Activated T-cell treated with anti-CD3 and anti-CD28 coated beads, Interleukin-2, amount 50 U/mL, for 72 hours (primary cell): ENCODE measurements around the gene ECSCR. TPM values are rescaled to one million over a fixed set of nuclear protein-coding genes. Genes with fewer than 3 reads are reported as not detected.
A peak's percentile ranks its signal among the peaks of the same experiment; 100 is the strongest.
"Not testable (repeated sequence)": the region's sequence is repeated elsewhere in the genome, so short reads cannot be mapped to it uniquely, and the experiment has no call there.

ENCODE experiments used
- ATAC-seq, 2 donors: fragments of 150-1000 bp; cut with Tn5 transposase; replicated peaks in 1 of 2; 2 replicates each; pipeline ENCODE4 v1.10.0; 2021; ENCODE audit warnings: moderate library complexity in 2 of 2, mild to moderate bottlenecking in 1 of 2
- DNase-seq, 2 donors: peaks; one replicate each; pipeline ENCODE4 v3.0.0; 2021 to 2022; ENCODE audit warnings: mixed read lengths in 1 of 2
- H3K27ac Mint-ChIP-seq: one replicate; pipeline ENCODE4 v1.8.0; 2022; ENCODE audit warnings: mild to moderate bottlenecking, moderate library complexity, mixed read lengths
- H3K27me3 Mint-ChIP-seq: one replicate; pipeline ENCODE4 v1.8.0; 2022; ENCODE audit warnings: low read depth, mixed read lengths
- H3K36me3 Mint-ChIP-seq, 2 donors: one replicate each; pipeline ENCODE4 v1.8.0; 2022; ENCODE audit warnings: mixed read lengths in 2 of 2, mild to moderate bottlenecking in 1 of 2; ENCODE audit not compliant: insufficient read depth in 2 of 2
- H3K4me1 Mint-ChIP-seq: one replicate; pipeline ENCODE4 v1.8.0; 2022; ENCODE audit warnings: low read depth, mixed read lengths
- H3K4me3 Mint-ChIP-seq, 2 donors: one replicate each; pipeline ENCODE4 v1.8.0; 2022; ENCODE audit warnings: mild to moderate bottlenecking in 2 of 2, mixed read lengths in 2 of 2, moderate library complexity in 2 of 2
- H3K9me3 Mint-ChIP-seq, 2 donors: one replicate each; pipeline ENCODE4 v1.8.0; 2022; ENCODE audit warnings: mixed read lengths in 2 of 2
- total RNA-seq, 2 donors: library from RNA; stranded (reverse); gene quantifications; one replicate each; pipeline ENCODE4 v1.2.3, GENCODE V29; 2022

Gene ECSCR
- total RNA-seq, 2 donors from 2014 or later, result 1.2 to 1.4 TPM

DNA sequence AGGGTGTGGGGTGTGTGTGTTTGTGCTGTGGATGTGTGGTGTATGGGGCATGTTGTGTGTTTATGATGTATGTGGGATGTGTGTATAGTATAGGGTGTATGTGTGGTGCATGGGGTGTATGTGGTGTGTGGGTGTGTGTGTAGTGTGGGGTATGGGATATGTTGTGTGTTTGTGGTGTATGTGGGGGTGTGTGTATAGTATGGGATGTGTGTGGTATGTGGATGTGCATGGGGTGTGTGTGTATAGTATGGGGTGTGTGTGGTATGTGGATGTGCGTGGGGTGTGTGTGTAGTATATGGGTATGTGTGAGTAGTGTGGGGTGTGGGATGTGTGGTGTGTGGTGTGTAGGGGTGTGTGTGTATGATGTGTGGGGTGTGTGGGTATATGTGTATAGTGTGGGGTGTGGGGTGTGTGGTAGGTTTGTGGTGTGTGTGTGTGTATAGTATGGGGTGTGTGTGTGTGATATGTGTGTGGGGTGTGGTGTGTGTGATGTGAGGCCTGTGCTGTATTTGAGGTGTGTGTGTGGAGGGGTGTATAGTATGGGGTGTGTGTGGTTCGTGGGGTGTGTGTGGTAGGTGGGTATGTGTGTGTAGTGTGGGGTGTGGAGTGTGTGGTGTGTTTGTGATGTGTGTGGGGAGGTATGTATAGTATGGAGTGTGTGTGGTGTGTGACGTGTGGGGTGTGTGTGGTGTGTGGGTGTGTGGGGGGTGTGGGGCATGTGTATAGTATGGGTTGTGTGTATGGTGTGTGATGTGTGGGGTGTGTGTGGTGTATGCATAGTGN lies 10.5 kb downstream of the ECSCR start:
- ATAC-seq (no peak), DNase-seq (no peak)
- Mint-ChIP-seq H3K4me1 (peaks cover 62% of the 10 kb centered on the region), H3K27me3 (no peaks in the 10 kb centered on the region), H3K36me3 (peaks cover 4 to 6% of the 10 kb centered on the region in 2 donors), H3K4me3 (no peak overlapping the region), H3K9me3 (peaks cover under 1 to 4% of the 10 kb centered on the region in 2 donors), H3K27ac (no peak overlapping the region)

DNA sequence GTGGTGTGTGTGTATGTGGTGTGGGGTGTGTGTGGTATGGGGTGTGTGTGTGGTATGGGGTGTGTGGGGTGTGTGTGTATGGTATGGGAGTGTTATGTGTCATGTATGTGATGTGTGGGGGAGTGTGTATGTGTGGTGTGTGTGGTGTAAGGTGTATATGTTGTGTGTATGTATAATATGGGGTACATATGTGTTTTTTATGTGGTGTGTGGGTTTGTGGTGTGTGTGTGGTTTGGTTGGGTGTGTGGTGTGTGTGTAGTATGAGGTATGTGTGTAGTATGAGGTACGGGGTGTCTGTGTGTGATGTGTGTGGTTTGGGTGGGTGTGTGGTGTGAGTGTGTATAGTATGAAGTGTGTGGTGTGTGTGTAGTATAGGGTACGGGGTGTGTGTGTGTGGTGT lies 11.4 kb downstream of the ECSCR start:
- DNase-seq (no peak), ATAC-seq (peak; percentile 2 to 12)
- Mint-ChIP-seq H3K4me3 (no peak overlapping the region), H3K27me3 (no peaks in the 10 kb centered on the region), H3K36me3 (peaks cover 11 to 12% of the 10 kb centered on the region in 2 donors), H3K9me3 (peaks cover 3 to 4% of the 10 kb centered on the region in 2 donors), H3K27ac (no peak overlapping the region), H3K4me1 (peaks cover 62% of the 10 kb centered on the region)

DNA sequence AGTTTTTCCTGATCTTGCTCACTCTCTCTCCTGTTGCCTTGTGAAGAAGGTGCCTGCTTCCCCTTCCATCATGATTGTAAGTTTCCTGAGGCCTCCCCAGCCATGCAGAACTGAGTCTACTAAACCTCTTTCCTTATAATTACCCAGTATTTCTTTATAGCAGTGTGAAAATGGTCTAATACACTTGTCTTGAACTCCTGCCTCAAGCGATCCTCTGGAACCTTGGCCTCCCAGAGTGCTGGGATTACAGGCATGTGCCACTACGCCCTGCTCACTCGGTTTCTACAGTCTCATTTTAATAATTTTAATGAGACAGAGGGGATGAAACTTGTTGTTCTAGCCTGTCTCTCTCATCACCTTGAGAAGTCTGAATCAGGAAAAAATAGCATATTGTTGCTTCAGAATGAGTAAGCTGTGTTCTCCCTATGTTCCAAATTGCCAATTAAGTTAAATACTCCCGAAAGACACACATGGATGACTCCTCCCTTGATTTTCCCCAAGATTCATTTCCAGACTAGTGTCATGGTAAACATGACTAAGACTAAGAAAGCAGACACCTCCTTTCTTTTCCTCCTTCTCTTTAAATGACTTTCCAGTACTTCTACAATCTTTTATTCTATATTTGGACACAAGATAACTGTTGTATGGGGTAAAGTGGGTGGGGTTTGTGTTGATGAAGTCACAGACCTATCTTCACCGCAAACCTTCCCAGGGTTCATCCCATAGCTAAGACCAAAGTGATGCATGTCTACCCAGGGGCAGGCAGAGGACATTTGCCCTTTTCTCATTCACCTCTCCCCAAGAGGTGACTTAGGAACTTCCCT lies 15.4 kb downstream of the ECSCR start:
- DNase-seq (peak; percentile 68 to 70), ATAC-seq (peak; percentile 81)
- Mint-ChIP-seq H3K4me1 (peaks cover 72% of the 10 kb centered on the region), H3K27ac (peak overlapping the region; percentile 99), H3K36me3 (peaks cover 4 to 12% of the 10 kb centered on the region in 2 donors), H3K9me3 (peaks cover 0 to 3% of the 10 kb centered on the region in 2 donors), H3K4me3 (peak overlapping the region; percentile 74 to 80), H3K27me3 (no peaks in the 10 kb centered on the region)

DNA sequence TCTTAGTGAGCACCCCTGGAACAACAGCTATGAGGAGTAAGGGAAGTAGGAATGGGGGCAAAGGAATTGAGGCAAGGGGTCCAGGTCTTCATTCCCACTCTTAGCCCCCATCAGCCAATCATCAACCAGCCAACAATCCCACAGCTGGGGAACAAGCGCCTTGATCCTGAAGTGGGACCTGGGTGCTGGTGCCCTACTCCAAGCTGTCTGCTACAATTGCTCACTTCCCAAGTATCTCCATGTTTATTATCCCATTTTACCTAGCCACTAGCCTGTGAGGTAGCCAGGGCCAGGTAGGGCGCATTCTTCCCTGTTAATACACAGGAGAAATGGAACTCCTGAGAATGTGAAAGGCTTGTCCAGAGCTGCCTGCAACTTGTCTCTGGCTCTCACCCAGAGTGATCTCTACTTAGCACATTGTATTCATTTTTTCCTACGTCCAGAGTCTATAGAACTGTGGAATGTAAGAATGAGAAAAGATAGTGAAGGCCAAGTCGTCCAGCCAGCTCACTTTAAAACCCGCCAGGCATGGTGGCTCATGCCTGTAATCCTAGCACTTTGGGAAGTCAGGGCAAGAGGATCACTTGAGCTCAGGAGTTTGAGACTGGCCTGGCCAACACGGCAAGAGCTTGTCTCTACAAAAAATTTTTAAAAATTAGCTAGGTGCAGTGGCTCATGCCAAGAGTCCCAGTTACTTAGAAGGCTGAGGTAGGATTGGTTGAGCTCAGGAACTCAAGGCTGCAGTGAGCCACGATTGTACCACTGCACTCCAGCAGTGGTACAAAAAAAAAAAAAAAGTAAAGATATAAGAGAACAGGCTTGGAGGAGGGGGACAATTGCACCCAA lies 17.0 kb downstream of the ECSCR start:
- H3K9me3 Mint-ChIP-seq, result peaks cover 0 to 3% of the 10 kb centered on the region in 2 donors
- peaks cover 4 to 12% of the 10 kb centered on the region in 2 donors for H3K36me3 Mint-ChIP-seq
- no peaks in the 10 kb centered on the region for H3K27me3 Mint-ChIP-seq
- no peak for ATAC-seq
- H3K27ac Mint-ChIP-seq, result peak overlapping the region; percentile 99
- H3K4me3 Mint-ChIP-seq, result peak overlapping the region in 1 of 2 donors; percentile 14
- peaks cover 84% of the 10 kb centered on the region for H3K4me1 Mint-ChIP-seq
- no peak for DNase-seq

DNA sequence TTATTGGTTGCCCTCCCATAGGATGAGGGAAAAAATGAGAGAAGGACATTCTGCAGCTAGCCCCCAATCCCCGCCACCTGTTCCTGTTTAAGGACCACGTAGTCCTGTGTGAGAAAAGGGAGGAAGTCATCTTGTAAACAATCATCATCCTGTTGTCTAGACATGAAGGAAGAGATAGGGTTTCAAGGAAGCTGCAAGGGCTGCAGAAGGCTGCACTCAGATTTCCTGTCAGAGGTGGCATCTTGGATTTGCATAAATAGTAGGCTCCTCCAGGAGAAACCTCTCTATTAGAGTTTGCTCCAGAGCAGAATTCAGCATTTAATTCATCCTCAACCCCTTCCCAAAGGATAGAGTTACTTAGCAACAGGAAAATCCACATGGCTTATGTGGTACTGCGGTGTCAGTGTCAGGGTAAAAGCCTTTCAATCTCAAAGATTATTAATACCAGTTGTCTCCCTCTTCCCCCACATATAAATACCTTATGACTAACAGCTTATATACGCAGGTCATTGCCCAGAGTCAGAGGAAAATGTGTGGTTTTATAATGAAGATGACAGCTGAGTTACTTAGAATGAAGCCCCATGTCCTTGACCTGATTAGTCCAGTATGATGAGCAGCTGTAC lies 18.6 kb downstream of the ECSCR start:
- Mint-ChIP-seq H3K9me3 (peaks cover 0 to 3% of the 10 kb centered on the region in 2 donors), H3K4me3 (peak overlapping the region in 1 of 2 donors; percentile 22), H3K27ac (peak overlapping the region; percentile 26), H3K27me3 (no peaks in the 10 kb centered on the region), H3K4me1 (peaks cover 89% of the 10 kb centered on the region), H3K36me3 (peaks cover 4 to 12% of the 10 kb centered on the region in 2 donors)
- DNase-seq (no peak), ATAC-seq (peak; percentile 9 to 37)

DNA sequence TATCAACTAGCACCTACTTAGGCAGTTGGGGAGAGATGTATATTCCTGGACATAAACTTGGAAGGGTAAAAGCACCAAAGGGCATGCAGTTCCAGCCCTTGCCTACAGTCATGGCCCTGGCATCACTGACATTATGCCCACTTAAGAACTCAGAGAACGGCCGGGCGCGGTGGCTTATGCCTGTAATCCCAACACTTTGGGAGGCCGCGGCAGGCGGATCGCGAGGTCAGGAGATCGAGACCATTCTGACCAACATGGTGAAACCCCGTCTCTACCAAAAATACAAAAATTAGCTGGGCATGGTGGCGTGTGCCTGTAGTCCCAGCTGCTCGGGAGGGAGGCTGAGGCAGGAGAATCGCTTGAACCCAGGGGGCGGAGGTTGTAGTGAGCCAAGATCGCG lies 22.1 kb downstream of the ECSCR start:
- not testable (repeated sequence) for H3K27ac Mint-ChIP-seq, H3K9me3 Mint-ChIP-seq, ATAC-seq, H3K27me3 Mint-ChIP-seq, DNase-seq
- Mint-ChIP-seq H3K4me3 (peak overlapping the region; percentile 96 to 98), H3K4me1 (peaks cover 77% of the 10 kb centered on the region), H3K36me3 (peaks cover 3 to 19% of the 10 kb centered on the region in 2 donors)

DNA sequence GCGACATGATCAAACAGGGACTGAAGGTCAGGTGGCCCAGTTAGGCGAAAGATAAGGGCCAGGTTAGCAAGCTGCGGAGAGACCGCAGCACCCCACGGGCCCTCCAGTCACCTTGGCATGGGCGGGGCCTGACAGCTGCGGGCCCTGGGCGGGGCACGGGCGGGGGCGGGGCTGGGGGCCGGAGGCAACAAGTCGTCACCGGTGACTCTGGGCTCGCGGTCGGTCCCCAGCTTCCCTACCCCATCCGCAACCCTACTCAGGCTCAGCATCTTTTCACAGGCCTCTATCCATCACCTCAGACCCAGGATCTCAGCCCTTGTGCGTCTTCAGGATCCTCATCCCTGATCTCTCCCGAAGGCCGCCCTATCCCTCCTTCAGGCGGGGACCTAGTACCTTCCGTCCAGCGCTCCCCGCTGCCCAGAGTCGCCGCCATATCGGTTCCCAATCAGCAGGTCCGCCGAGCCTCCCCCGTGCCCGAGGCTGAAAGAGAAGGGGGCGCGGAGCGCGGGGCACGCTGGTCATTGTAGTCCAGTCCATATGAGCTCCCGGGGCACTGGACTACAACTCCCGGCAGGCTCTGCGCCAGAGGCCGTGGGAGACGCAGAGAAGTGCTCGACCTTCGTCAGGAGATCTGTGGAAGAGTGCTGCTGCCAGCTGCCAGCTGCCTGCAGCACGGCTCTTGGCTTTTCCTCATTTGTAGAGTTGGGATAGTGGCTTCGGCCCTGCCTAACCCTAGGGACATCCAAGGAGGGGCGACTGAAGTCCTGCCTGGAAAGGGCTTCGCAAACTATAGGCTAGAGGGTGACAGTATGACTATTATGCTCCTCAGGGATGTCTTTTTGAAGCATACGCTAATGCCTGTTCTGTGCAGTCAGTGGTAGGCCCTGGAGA lies 23.3 kb downstream of the ECSCR start, which contains the start of gene DNAJC18:
DNAJC18 (minus strand) TSS at position 513 of the 891 bp plus-strand sequence; CDS start at position 433, 80 bp downstream.
- Mint-ChIP-seq H3K4me3 (peak within 1 kb of the TSS; percentile 96 to 98), H3K27ac (peak within 1 kb of the TSS; percentile 99), H3K36me3 (peaks cover 6 to 25% of the 10 kb centered on the region in 2 donors), H3K9me3 (no peaks in the 10 kb centered on the region), H3K27me3 (no peaks in the 10 kb centered on the region), H3K4me1 (peaks cover 65% of the 10 kb centered on the region)
- DNase-seq (peak; percentile 93), ATAC-seq (peak; percentile 80 to 85)

DNA sequence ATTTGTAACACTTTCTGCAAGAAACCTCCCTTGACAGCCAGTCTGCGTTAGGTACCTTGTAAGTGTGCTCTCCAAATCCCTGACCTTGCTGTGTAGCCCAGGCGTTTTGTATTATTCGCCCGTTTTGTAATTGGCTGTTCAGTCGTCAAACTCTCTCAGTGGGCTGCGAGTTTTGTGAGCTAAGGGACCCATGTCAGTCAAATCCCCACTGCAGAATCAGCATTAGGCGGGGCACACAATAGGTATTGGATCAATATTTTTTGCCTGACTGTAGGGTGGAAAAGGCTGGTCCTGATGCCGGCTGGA lies 23.9 kb downstream of the ECSCR start:
- DNase-seq (no peak), ATAC-seq (no peak)
- H3K27ac Mint-ChIP-seq, result peak overlapping the region; percentile 56
- no peaks in the 10 kb centered on the region for H3K9me3 Mint-ChIP-seq
- H3K4me3 Mint-ChIP-seq, result peak overlapping the region; percentile 96 to 98
- H3K36me3 Mint-ChIP-seq, result peaks cover 6 to 25% of the 10 kb centered on the region in 2 donors
- peaks cover 59% of the 10 kb centered on the region for H3K4me1 Mint-ChIP-seq
- H3K27me3 Mint-ChIP-seq, result no peaks in the 10 kb centered on the region

DNA sequence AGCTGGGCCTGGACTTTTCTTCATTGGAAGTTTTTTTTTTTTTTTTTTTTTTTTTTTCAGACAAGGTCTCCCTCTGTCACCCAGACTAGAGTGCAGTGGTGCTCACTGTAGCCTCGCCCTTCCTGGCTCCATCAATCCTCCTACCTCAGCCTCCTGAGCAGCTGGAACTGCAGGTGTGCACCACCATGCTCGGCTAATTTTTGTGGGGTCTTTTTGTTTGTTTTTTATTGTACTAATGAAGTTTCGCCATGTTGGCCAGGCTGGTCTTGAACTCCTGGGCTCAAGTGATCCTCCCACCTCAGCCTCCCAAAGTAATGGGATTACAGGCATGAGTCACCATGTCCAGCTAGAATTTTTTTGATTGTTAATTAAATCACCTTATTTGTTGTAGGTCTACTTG lies 26.9 kb downstream of the ECSCR start:
- DNase-seq, result no peak
- ATAC-seq, result no peak
- Mint-ChIP-seq H3K4me1 (peaks cover 50% of the 10 kb centered on the region), H3K4me3 (no peak overlapping the region), H3K9me3 (no peaks in the 10 kb centered on the region), H3K27ac (no peak overlapping the region), H3K27me3 (no peaks in the 10 kb centered on the region), H3K36me3 (peaks cover 8 to 25% of the 10 kb centered on the region in 2 donors)

DNA sequence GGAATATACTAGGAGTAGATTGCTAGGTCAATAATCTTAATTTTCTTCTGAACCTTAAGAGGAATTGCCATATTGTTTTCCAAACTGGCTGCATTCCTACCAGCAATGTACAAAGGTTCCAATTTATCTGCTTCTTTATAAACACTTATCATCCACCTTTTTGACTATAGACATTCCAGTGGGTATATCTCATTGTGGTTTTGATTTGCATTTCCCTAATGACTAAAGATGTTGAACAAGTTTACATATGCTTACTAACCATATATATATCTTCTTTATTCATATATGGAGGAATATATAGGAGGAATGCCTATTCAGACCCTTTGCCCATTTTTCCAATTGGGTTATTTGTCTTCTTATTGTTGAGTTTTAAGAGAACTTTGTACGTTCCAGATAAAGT lies 30.8 kb downstream of the ECSCR start:
- Mint-ChIP-seq H3K4me1 (peaks cover 27% of the 10 kb centered on the region), H3K9me3 (no peaks in the 10 kb centered on the region), H3K4me3 (no peak overlapping the region), H3K36me3 (peaks cover 8 to 24% of the 10 kb centered on the region in 2 donors), H3K27me3 (no peaks in the 10 kb centered on the region), H3K27ac (no peak overlapping the region)
- ATAC-seq, result no peak
- no peak for DNase-seq

DNA sequence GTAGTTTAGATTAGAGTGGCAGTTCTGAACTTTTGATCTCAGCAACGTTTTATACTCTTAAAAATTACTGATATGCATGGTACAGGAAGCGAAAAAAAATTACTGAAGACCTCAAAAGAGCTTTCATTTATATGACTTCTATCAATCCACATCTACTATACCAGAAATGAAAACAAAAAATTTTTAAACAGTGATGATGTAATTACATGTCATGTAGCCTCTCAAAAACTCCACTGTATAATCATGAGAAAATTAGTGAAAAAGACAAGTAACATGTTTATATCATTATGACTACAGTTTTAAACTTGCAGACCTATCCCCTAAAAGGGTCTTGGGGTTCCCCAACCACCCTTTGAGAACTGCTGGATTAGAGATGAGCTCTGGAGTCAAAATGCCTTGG lies 32.5 kb downstream of the ECSCR start:
- Mint-ChIP-seq H3K4me3 (peak overlapping the region in 1 of 2 donors; percentile 50), H3K27ac (peak overlapping the region; percentile 87), H3K9me3 (no peaks in the 10 kb centered on the region), H3K36me3 (peaks cover 8 to 19% of the 10 kb centered on the region in 2 donors), H3K27me3 (no peaks in the 10 kb centered on the region), H3K4me1 (peaks cover 26% of the 10 kb centered on the region)
- ATAC-seq (peak; percentile 71 to 83), DNase-seq (no peak)
